ENCODE data around the gene CDC123. TPM values are rescaled to one million over a fixed set of nuclear protein-coding genes. Genes with fewer than 3 reads are reported as not detected.

Gene CDC123
- total and polyA plus RNA-seq, 2 donors (not counting 3 experiments of a cell fraction or from before 2014, with no cell fraction given): 65.6 to 106 TPM

DNA sequence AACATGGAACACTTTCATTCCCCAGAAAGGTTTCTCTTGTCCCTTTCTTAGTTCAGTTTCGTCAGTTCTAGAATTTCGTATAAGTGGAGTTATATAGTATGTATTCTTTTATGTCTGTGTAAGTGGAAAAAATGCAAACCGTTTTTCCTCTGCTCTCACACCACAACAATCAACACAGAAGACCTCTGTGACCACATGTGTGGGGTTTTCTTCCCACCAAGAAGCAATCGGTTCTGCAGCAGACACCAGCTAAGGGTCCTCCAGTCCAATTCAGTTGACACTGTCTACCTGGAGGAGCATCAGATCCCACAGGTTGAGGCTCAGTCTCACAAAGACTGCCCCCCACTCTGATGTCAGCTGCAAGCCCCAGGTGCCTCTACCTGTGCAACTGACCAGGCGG, 6.2 kb downstream of the CDC123 start:
- BruUV-seq (replicated peaks): no TSS peak
- CTCF ChIA-PET: no interaction called here
- dilution Hi-C loops (cut with MboI; ENCODE audit: extremely low pct_ligation_motif_present, low sequenced_read_pairs): no loop called here

DNA sequence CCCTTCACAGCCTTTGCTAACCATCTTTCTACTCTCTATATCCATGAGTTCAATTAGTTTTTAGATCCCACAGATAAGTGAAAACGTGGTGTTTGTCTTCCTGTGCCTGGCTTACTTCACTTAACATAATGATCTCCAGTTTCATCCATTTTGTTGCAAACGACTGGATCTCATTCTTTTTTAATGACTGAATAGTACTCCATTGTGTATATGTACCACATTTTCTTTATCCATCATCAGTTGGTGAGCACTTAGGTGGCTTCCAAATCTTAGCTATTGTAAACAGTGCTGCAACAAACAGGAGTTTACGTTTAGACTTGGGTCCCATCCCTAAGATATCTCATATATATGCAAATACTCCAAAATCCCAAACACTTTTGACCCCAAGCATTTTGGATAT, 9.1 kb downstream of the CDC123 start:
- dilution Hi-C loops (cut with MboI; ENCODE audit: extremely low pct_ligation_motif_present, low sequenced_read_pairs) (no loop called here), intact Hi-C loops (cut with micrococcal nuclease) (no loop called here)
- no peak for TF ChIP-seq GATA2 (IDR thresholded peaks at IDR 0.05; ENCODE audit: insufficient read depth, insufficient read length, low read depth, low read length)
- no TSS peak for BruUV-seq (replicated peaks)
- no peak overlapping the region for H2AFZ ChIP-seq (ENCODE audit: low read depth, low read length)
- FAIRE-seq: no peak
- CTCF ChIA-PET: no interaction called here
- POLR2A ChIA-PET: no interaction called here
- H3K27me3 ChIP-seq (ENCODE audit: control insufficient read depth in 2 of 2, insufficient read depth in 2 of 2, low read length in 2 of 2): no peaks in the 10 kb centered on the region
- no peak overlapping the region for H3K9ac ChIP-seq (replicated peaks; ENCODE audit: extremely low read depth, insufficient read depth, low read length)
- no peak overlapping the region for H3K4me2 ChIP-seq (ENCODE audit: insufficient read depth, low read length)
- no peak for DNase-seq (ENCODE audit: low read depth, low spot score)
- H3K9me3 ChIP-seq (replicated peaks; ENCODE audit: control insufficient read depth, insufficient read depth, low read length): no peaks in the 10 kb centered on the region
- H3K79me2 ChIP-seq (ENCODE audit: control insufficient read depth, insufficient read depth, low read length): peaks cover 81% of the 10 kb centered on the region
- no peaks in the 10 kb centered on the region for H4K20me1 ChIP-seq (replicated peaks; ENCODE audit: control insufficient read depth, extremely low read depth, insufficient read depth, low read length)
- H3K9me1 ChIP-seq (replicated peaks; ENCODE audit: control insufficient read depth, extremely low read depth, insufficient read depth, low read length): no peaks in the 10 kb centered on the region
- no peak overlapping the region for H3K4me3 ChIP-seq (replicated peaks in 1 of 3; ENCODE audit: insufficient read depth in 1 of 3, low read depth in 1 of 3, low read length in 3 of 3)
- H3K27ac ChIP-seq (ENCODE audit: insufficient read depth, low read depth, low read length): no peak overlapping the region
- H3K4me1 ChIP-seq (ENCODE audit: control insufficient read depth, extremely low read depth, insufficient read depth, low read length): no peaks in the 10 kb centered on the region
- H3K36me3 ChIP-seq (ENCODE audit: control insufficient read depth in 2 of 2, extremely low read depth in 1 of 2, insufficient read depth in 2 of 2, low read length in 2 of 2): peaks cover 9 to 16% of the 10 kb centered on the region in 2 experiments

More for the DNA sequence above, 6.2 kb downstream of the CDC123 start:
- no peaks in the 10 kb centered on the region for H3K27me3 ChIP-seq (ENCODE audit: control insufficient read depth in 2 of 2, insufficient read depth in 2 of 2, low read length in 2 of 2)
- no peak overlapping the region for H3K4me3 ChIP-seq (replicated peaks in 1 of 3; ENCODE audit: insufficient read depth in 1 of 3, low read depth in 1 of 3, low read length in 3 of 3)
- H3K9me3 ChIP-seq (replicated peaks; ENCODE audit: control insufficient read depth, insufficient read depth, low read length): no peaks in the 10 kb centered on the region
- H4K20me1 ChIP-seq (replicated peaks; ENCODE audit: control insufficient read depth, extremely low read depth, insufficient read depth, low read length): no peaks in the 10 kb centered on the region
- no peak overlapping the region for H3K4me2 ChIP-seq (ENCODE audit: insufficient read depth, low read length)
- H3K4me1 ChIP-seq (ENCODE audit: control insufficient read depth, extremely low read depth, insufficient read depth, low read length): peaks cover 4% of the 10 kb centered on the region
- H3K9me1 ChIP-seq (replicated peaks; ENCODE audit: control insufficient read depth, extremely low read depth, insufficient read depth, low read length): no peaks in the 10 kb centered on the region
- no peak overlapping the region for H2AFZ ChIP-seq (ENCODE audit: low read depth, low read length)
- FAIRE-seq: no peak
- POLR2A ChIA-PET: no interaction called here
- TF ChIP-seq POLR2A (IDR thresholded peaks at IDR 0.05; ENCODE audit: low read depth, low read length): no peak
- no peak for TF ChIP-seq GATA2 (IDR thresholded peaks at IDR 0.05; ENCODE audit: insufficient read depth, insufficient read length, low read depth, low read length)
- TF ChIP-seq, protein P1, sequence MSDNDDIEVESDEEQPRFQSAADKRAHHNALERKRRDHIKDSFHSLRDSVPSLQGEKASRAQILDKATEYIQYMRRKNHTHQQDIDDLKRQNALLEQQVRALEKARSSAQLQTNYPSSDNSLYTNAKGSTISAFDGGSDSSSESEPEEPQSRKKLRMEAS (IDR thresholded peaks at IDR 0.05; ENCODE audit: insufficient read depth, insufficient read length): no peak
- no peak for TF ChIP-seq EZH2 (IDR thresholded peaks at IDR 0.05; ENCODE audit: borderline replicate concordance, low read depth, low read length, severe bottlenecking)
- TF ChIP-seq, protein P2, sequence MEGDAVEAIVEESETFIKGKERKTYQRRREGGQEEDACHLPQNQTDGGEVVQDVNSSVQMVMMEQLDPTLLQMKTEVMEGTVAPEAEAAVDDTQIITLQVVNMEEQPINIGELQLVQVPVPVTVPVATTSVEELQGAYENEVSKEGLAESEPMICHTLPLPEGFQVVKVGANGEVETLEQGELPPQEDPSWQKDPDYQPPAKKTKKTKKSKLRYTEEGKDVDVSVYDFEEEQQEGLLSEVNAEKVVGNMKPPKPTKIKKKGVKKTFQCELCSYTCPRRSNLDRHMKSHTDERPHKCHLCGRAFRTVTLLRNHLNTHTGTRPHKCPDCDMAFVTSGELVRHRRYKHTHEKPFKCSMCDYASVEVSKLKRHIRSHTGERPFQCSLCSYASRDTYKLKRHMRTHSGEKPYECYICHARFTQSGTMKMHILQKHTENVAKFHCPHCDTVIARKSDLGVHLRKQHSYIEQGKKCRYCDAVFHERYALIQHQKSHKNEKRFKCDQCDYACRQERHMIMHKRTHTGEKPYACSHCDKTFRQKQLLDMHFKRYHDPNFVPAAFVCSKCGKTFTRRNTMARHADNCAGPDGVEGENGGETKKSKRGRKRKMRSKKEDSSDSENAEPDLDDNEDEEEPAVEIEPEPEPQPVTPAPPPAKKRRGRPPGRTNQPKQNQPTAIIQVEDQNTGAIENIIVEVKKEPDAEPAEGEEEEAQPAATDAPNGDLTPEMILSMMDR (IDR thresholded peaks at IDR 0.05; ENCODE audit: extremely low read depth in 1 of 2, insufficient read depth in 1 of 2, low read depth in 1 of 2, low read length in 2 of 2): no peak
- H3K27ac ChIP-seq (ENCODE audit: insufficient read depth, low read depth, low read length): no peak overlapping the region
- no peak overlapping the region for H3K9ac ChIP-seq (replicated peaks; ENCODE audit: extremely low read depth, insufficient read depth, low read length)
- intact Hi-C loops (cut with micrococcal nuclease): no loop called here
- no peak for DNase-seq (ENCODE audit: low read depth, low spot score)
- peaks cover 6 to 14% of the 10 kb centered on the region in 2 experiments for H3K36me3 ChIP-seq (ENCODE audit: control insufficient read depth in 2 of 2, extremely low read depth in 1 of 2, insufficient read depth in 2 of 2, low read length in 2 of 2)
- H3K79me2 ChIP-seq (ENCODE audit: control insufficient read depth, insufficient read depth, low read length): peaks cover 84% of the 10 kb centered on the region

Data from endothelial cell of umbilical vein (primary cell).